ENCODE results near the gene C1S.
"Not testable (repeated sequence)": the region's sequence is repeated elsewhere in the genome, so short reads cannot be mapped to it uniquely, and the experiment has no call there.

The C1S gene

GRCh38 chr12:7060353-7060954, at the start of gene C1S:
Gene C1S (plus strand): TSS chr12:7060718. CDS start chr12:7061913, 1,195 bp downstream.
- DNase-seq = peak; percentile 3

DNA sequence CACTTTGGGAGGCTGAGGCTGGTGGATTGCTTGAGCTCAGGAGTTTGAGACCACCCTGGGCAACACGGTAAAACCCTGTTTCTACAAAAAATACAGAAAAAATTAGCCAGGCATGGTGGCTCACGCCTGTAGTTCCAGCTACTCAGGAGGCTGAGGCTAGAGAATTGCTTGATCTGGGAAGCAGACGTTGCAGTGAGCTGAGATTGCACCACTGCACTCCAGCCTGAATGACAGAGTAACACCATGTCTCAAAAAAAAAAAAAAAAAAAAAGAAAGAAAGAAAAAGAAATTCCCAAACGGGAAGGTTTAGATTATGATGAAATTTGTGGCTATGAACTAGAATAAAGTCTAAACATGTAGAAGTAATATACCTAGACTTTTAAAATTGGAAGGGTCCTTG, 49.1 kb upstream of the C1S start:
- DNase-seq = not testable (repeated sequence)

DNA sequence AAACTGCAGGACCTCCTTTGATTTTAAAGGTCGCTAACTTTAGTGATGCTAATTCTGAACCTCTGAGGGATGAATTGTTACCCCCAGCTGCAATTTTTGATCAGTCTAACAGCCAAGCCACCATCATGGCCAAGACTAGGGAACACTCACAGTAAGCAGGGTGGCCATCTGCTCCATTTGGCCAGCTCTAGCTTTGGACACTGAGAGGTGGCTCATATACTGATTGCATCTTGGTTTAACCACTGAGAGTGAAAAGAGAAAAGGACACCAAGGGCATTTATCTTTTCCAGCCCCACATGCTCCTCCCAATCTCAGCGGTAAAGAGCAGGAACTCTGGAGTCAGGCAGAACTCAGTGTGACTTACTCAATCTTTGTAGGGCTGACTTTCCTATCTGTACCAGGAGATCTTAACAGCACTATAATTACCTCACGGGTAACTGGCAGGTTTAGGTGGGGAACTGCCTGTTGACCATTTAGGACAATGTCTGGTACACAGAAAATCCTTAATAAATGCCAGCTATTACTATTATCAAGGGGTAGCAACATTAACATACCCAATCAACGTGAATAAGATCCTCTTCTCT, 48.4 kb upstream of the C1S start:
- no peak for DNase-seq

- DNase-seq = no peak
Observed at GRCh38 chr12:7013101-7013500, 47.4 kb upstream of the C1S start.

- DNase-seq = no peak
Observed at GRCh38 chr12:7015555-7016370, 44.8 kb upstream of the C1S start.

- no peak for DNase-seq
Observed at GRCh38 chr12:7016958-7017571, 43.5 kb upstream of the C1S start.

- DNase-seq = peak; percentile 59
Observed at GRCh38 chr12:7017870-7018349, 42.6 kb upstream of the C1S start.

- peak; percentile 95 for DNase-seq
Observed at GRCh38 chr12:7018350-7019042, 42.0 kb upstream of the C1S start, which contains the start of gene LPCAT3. Gene LPCAT3 (minus strand): TSS chr12:7018476. CDS start chr12:7018424, 52 bp downstream.

DNA sequence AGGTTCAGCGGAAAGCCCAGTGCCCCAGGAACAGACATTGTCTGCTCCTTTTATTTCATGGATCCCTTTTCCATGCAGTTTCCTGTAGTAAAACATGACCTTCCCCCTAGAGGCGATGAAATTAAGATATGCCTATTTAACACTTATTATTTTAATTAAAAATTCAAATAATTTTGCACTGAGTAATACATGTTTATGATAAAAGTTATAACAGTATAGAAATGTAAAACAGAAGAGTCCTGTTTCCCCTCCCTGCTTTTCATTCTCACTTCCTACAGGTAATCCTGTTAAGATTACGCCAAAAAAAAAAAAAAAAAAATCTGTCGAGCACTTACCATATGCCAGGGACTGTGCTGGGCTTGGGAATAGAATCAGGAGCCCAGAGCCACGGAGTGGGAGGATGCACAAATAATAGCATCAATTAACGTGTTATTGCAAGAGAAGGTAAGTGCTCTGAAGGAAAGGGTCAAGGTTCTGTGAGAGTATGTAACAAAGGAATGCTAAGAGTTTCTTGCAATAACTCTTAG, 41.4 kb upstream of the C1S start:
- no peak for DNase-seq

DNA sequence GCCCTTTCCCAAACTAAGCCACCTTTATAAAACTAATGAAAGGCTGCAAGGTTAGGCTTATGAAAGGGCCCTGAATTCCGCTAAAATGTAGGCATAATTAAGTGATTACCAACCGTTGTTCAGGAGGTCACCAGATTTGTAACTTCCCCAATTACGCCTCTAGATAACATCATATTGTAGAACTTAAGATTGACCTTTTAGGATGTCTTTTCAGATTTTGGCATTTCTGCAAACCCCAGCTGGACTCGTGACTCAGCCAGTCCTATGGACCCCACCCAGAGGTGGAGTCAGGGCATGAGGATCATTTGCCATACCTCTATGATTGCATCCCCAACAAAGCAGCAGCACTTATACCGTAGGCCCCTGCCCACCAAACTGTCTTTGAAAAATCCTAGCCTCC, 38.6 kb upstream of the C1S start:
- no peak for DNase-seq

GRCh38 chr12:7023114-7023513, 37.4 kb upstream of the C1S start:
- no peak for DNase-seq

- no peak for DNase-seq
Observed at GRCh38 chr12:7026854-7027253, 33.7 kb upstream of the C1S start.

- DNase-seq = no peak
Observed at GRCh38 chr12:7031306-7031705, 29.2 kb upstream of the C1S start.

DNA sequence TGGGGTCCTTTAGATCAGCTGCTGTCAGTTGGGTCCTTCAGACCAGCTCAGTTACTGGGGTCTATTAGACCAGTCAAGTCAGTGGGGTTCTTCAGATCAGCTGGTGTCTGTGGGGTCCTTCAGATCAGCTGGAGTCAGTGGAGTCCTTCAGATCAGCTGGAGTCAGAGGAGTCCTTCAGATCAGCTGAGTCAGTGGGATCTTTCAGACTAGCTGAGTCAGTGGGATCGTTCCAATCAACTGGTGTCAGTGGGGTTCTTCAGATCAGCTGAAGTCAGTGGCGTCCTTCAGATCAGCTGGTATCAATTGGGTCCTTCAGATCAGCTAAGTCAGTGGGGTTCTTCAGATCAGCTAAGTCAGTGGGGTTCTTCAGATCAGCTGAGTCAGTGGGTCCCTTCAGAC, 27.5 kb upstream of the C1S start:
- no peak for DNase-seq

- no peak for DNase-seq
Observed at GRCh38 chr12:7034464-7034863, 26.1 kb upstream of the C1S start.

GRCh38 chr12:7035463-7035862, 25.1 kb upstream of the C1S start:
- no peak for DNase-seq

GRCh38 chr12:7037411-7037810, 23.1 kb upstream of the C1S start:
- not testable (repeated sequence) for DNase-seq

GRCh38 chr12:7038591-7038990, 21.9 kb upstream of the C1S start:
- DNase-seq = no peak

GRCh38 chr12:7039403-7039802, 21.1 kb upstream of the C1S start:
- DNase-seq = no peak

- DNase-seq = no peak
Observed at GRCh38 chr12:7042842-7043241, 17.7 kb upstream of the C1S start.

- DNase-seq = no peak
Observed at GRCh38 chr12:7045913-7046312, 14.6 kb upstream of the C1S start.

GRCh38 chr12:7046383-7047105, 14.0 kb upstream of the C1S start:
- no peak for DNase-seq
